WTC11 (cell line): ENCODE data around the gene STON2.

Experiments used
- ATF2 ChIP-seq: sonication (generic); formaldehyde crosslinking; IDR thresholded peaks from 2 replicates; pipeline ENCODE4 v1.8.1; 2022; ENCODE audit warnings: low read depth, missing genetic modification reagents, borderline replicate concordance
- CREB1 ChIP-seq: sonication (generic); formaldehyde crosslinking; IDR thresholded peaks from 2 replicates; pipeline ENCODE4 v1.8.0; 2023; ENCODE audit warnings: mild to moderate bottlenecking, missing genetic modification reagents
- E2F4 ChIP-seq: sonication (generic); formaldehyde crosslinking; IDR thresholded peaks from 2 replicates; pipeline ENCODE4 v1.8.1; 2022; ENCODE audit warnings: low read depth, mild to moderate bottlenecking, moderate library complexity, missing genetic modification reagents, borderline replicate concordance
- KAT7 ChIP-seq: sonication (generic); formaldehyde crosslinking; IDR thresholded peaks from 2 replicates; pipeline ENCODE4 v1.8.1; 2023; ENCODE audit warnings: missing genetic modification reagents, mild to moderate bottlenecking, borderline replicate concordance
- NR3C1 ChIP-seq: sonication (generic); formaldehyde crosslinking; conservative IDR thresholded peaks from 2 replicates; pipeline ENCODE4 v1.8.1; 2023; ENCODE audit warnings: low read depth, mild to moderate bottlenecking, missing genetic modification reagents
- SP1 ChIP-seq: sonication (generic); formaldehyde crosslinking; conservative IDR thresholded peaks from 2 replicates; pipeline ENCODE4 v1.8.1; 2022; ENCODE audit warnings: missing genetic modification reagents
- TCF7 ChIP-seq: sonication (generic); formaldehyde crosslinking; IDR thresholded peaks from 2 replicates; pipeline ENCODE4 v1.8.0; 2022; ENCODE audit warnings: mild to moderate bottlenecking, low read depth, missing genetic modification reagents, moderate library complexity
- TP53 ChIP-seq: sonication (generic); formaldehyde crosslinking; IDR thresholded peaks from 2 replicates; pipeline ENCODE4 v1.8.1; 2023; ENCODE audit warnings: mild to moderate bottlenecking, missing genetic modification reagents
- TF ChIP-seq, protein P1 (sequence below): fragments of 200-600 bp; IDR thresholded peaks from 2 replicates; pipeline ENCODE4 v1.8.0; 2022; ENCODE audit warnings: antibody characterized with exemption
- TF ChIP-seq, protein P2 (sequence below): sonication (generic); formaldehyde crosslinking; IDR thresholded peaks from 2 replicates; pipeline ENCODE4 v1.8.1; 2022; ENCODE audit warnings: mild to moderate bottlenecking, missing genetic modification reagents, moderate library complexity, borderline replicate concordance
- TF ChIP-seq, protein P3 (sequence below): sonication (generic); formaldehyde crosslinking; IDR thresholded peaks from 2 replicates; pipeline ENCODE4 v1.8.0; 2022; ENCODE audit warnings: mild to moderate bottlenecking, missing genetic modification reagents

DNA sequence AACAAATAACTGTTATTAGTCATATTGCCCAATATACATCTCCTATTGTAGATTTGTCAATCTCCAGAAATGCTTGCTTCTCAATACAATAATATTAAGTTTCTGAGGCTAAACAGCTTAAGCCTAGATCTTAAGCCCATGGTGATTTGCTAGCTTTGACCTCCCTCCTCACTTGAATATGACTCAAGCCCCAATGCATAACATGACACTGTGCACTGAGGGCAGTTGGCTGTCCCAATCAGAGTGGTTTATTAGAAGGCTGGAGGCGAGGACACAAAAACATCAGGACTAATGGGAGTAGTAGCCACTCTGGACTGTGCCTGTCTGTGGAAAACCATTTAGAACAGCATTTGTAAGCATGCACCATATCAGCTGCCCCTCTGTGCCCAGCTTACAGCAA lies 98.3 kb downstream of the STON2 start:
- no peak for TF ChIP-seq E2F4 (CRISPR knock-in tag)
- TF ChIP-seq, protein P1, sequence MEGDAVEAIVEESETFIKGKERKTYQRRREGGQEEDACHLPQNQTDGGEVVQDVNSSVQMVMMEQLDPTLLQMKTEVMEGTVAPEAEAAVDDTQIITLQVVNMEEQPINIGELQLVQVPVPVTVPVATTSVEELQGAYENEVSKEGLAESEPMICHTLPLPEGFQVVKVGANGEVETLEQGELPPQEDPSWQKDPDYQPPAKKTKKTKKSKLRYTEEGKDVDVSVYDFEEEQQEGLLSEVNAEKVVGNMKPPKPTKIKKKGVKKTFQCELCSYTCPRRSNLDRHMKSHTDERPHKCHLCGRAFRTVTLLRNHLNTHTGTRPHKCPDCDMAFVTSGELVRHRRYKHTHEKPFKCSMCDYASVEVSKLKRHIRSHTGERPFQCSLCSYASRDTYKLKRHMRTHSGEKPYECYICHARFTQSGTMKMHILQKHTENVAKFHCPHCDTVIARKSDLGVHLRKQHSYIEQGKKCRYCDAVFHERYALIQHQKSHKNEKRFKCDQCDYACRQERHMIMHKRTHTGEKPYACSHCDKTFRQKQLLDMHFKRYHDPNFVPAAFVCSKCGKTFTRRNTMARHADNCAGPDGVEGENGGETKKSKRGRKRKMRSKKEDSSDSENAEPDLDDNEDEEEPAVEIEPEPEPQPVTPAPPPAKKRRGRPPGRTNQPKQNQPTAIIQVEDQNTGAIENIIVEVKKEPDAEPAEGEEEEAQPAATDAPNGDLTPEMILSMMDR: no peak
- TF ChIP-seq, protein P2, sequence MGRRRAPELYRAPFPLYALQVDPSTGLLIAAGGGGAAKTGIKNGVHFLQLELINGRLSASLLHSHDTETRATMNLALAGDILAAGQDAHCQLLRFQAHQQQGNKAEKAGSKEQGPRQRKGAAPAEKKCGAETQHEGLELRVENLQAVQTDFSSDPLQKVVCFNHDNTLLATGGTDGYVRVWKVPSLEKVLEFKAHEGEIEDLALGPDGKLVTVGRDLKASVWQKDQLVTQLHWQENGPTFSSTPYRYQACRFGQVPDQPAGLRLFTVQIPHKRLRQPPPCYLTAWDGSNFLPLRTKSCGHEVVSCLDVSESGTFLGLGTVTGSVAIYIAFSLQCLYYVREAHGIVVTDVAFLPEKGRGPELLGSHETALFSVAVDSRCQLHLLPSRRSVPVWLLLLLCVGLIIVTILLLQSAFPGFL: no peak
- TF ChIP-seq, protein P3, sequence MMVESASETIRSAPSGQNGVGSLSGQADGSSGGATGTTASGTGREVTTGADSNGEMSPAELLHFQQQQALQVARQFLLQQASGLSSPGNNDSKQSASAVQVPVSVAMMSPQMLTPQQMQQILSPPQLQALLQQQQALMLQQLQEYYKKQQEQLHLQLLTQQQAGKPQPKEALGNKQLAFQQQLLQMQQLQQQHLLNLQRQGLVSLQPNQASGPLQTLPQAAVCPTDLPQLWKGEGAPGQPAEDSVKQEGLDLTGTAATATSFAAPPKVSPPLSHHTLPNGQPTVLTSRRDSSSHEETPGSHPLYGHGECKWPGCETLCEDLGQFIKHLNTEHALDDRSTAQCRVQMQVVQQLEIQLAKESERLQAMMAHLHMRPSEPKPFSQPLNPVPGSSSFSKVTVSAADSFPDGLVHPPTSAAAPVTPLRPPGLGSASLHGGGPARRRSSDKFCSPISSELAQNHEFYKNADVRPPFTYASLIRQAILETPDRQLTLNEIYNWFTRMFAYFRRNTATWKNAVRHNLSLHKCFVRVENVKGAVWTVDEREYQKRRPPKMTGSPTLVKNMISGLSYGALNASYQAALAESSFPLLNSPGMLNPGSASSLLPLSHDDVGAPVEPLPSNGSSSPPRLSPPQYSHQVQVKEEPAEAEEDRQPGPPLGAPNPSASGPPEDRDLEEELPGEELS (CRISPR knock-in tag): no peak
- no peak for TF ChIP-seq ATF2 (CRISPR knock-in tag)
- no peak for TF ChIP-seq SP1 (CRISPR knock-in tag)
- no peak for TF ChIP-seq NR3C1 (CRISPR knock-in tag)
- TF ChIP-seq TP53 (CRISPR knock-in tag): no peak
- no peak for TF ChIP-seq KAT7
- no peak for TF ChIP-seq CREB1 (CRISPR knock-in tag)
- TF ChIP-seq TCF7 (CRISPR knock-in tag): no peak
